Lung microvascular endothelial cell (primary cell): Measurements from ENCODE around the gene ZNF407. TPM values are rescaled to one million over a fixed set of nuclear protein-coding genes. Genes with fewer than 3 reads are reported as not detected.

ENCODE experiments used
- DNase-seq, 2 donors: peaks; one replicate each; pipeline versions ENCODE4 v3.0.0 to v3.0.0-alpha.2; 2010; ENCODE audit warnings: low read depth in 2 of 2
- total RNA-seq: library from RNA; depleted of rRNA; stranded (reverse); fragments of >200 nt; gene quantifications from 2 replicates; pipeline ENCODE4 v1.2.1, GENCODE V29; 2014

ZNF407 gene
- total RNA-seq, 1 donor from 2014 or later = 15.1 TPM

- no peak for DNase-seq
Measured at GRCh38 chr18:74579496-74580065, 18.1 kb upstream of the ZNF407 start.

DNA sequence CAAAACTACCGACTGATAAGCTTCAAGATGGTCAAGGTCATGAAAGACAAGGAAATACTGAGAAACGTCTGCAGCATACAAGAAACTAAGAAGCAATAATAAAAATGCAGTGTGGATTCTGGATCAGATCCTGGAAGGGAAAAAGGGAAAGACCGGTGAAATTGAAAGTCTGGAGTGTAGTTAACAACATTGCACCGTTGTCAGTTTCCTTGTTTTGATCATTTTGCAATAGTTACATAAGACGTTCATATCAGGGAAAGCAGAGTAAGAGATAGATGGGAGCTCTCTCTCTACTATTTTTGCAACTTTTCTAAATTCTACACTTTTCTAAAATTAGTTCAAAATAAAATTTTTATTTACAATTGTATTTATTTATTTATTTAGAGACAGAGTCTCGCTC, 15.0 kb upstream of the ZNF407 start:
- no peak for DNase-seq

- no peak for DNase-seq
Measured at GRCh38 chr18:74587441-74587840, 10.2 kb upstream of the ZNF407 start.

DNA sequence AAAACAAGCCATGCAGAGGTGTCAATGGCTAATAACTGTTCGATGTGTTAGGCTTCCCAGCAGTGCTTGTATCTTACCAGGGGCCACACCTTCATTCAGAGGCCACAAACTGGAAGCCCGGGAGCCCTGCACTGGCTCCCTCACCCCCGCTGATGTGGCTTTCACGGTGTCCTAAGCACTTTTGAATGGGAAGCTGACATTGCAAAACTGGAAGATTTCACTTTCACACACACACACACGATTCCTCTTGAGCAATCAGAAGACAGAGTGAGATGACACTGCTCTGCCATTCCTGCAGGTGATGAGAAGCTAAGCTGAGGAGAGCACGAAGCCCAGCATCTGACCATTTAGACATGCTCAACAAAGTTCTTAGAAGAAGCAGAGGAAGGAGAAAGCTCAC, 8.6 kb upstream of the ZNF407 start:
- no peak for DNase-seq

- no peak for DNase-seq
Measured at GRCh38 chr18:74589811-74590210, 7.9 kb upstream of the ZNF407 start.

- DNase-seq = no peak
Measured at GRCh38 chr18:74590671-74591070, 7.0 kb upstream of the ZNF407 start.

DNA sequence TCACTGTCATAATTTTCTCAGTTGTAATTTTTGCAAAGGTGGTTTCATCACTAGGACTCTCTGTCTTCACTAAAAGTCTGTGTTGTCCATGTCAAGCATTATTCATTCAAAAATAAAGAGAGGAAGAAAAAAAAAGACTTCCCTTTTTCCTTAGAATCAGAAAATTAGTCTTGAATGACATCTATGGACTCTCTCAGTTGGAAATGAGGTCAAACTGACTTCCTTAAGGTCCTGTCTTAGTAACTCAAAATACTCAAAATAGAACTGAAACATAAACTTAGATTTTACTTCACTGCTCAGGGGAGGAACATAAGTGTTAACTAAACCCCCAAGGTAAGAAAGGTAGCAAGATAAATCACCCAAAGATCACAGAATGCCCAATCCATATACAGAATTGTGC, 2.2 kb upstream of the ZNF407 start:
- no peak for DNase-seq

DNA sequence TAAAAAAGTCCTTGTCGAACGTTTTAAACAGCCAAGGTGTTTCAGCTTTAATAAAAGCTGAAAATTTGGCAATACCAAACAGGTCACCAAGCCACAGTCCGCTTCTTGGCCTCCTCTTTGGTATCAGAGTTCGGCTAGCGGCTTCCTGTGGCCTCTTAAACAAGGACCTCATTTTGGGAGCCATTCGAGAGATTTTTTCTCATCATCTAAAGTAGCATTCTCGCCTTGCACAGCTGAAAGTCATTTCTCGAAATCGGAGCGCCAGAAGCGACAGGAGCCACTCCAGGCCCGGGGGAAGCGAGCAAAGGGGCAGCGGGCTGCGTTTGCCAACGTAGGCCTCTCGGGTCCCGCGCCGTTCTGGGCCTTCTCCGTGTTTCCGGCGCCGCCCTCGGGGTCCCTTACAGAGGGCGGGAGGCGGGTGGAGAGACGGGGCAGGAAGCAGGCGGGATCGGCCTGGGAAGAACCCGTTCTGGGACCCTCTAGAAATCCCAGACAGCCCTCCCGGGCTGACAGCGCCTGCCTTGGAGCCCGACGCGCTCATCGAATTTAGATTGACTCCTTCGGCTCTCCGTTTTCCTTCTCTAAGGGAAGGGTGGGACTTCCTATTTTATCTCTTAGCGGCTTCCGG, 522 bp upstream of the ZNF407 start:
- DNase-seq = peak; percentile 76 to 83

DNA sequence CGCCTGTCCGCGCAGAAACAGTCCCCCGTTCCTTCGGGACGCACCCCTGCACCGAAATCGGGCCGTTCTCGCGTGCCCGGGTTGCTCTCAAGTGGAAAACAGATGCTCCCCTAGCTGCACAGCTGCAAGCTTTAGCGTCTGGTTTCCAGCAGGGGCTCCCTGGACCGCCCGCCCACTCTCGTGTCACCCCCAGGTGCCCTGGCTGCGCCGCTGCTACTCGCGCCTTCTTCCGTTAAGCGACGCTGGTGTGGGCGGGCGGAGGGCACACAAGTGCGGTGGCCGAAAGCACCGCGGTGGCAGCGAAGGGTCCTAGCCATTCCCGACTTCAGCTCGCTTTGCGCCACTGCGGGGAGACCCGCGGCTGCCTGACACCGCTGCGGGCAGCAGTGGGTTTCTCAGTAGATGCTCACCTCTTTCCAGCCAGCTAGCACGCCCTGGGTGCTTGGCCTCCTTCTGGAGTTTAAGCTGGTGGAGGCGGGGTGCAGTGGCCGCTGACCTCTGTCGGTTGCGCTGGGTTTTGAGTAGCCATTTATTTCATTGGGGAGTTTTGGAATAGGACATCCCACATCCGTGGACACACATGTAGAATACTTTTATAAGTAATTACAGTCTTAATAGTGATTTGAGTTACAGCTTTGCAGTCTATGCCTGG, 806 bp downstream of the ZNF407 start:
- DNase-seq = peak; percentile 62 to 68

DNA sequence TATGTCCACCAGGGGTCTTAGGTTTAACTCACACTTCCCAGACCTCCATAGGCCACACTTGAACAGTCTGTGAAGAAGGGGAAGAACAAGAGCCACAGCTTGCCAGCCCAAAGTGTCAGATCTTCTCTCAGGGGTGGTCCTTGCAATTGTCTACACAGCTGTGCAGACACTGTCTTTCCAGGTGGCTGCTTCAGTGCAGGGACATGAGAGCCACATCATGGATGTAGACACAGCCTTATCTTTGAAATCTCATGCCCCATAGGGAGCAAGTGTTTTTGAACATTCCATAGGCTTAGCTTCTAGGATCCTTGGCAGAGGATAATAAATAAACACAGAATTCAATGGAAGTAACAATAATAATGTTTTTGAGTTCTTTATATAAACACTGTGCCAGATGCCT, 6.7 kb downstream of the ZNF407 start:
- DNase-seq = no peak

DNA sequence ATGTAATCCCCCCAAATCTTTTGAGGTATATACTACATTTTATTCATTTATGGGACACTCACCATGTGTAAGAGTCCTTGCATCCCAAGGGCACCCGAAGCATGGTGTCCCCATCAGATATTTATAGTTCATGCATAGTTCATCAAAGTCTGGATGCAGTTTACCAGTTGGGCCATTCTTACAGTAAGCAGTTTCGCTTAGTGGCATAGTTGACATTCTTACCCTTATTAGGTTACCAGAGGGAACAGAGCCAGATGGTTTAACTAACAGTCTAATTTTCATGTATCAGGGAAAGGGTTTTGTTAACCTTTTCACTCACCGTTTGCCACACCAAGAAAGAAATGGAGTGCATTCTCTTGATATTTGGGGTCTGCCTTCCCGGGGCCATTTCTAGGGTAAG, 7.1 kb downstream of the ZNF407 start:
- DNase-seq = no peak

DNA sequence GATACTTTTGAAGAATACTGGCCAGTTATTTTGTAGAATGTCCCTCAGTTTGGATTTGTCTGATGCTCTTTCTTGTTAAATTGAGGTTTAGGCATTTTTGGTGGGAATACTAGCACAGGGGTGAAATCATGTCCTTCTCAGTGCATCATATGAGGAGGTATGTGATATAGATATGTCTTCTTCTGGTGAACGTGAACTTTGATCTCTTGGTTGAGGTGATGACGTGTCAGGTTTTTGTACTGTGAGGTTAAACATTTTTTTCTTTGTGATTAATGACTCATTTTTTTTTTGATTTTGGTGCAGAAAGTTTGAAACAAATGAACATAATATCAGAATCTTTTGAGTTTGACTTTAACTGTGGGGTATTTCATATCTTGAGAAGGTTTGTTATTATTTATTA, 11.0 kb downstream of the ZNF407 start:
- no peak for DNase-seq

DNA sequence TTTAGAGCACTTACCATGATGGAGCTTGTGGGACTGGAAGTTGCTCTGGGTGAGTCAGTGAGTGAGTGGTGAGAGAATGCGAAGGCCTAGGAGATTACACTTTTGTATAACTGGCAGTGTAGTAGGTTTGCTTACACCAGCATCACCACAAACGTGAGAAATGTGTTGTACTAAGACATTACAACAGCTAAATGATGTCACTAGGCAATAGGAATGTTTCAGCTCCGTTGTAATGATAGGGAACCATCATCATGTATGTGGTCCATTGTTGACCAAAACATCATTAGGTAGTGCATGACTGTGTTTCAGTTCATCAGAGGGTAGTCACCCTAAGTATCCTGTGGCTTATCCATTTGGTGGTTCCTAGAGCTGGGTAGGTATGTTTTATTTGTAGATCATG, 11.9 kb downstream of the ZNF407 start:
- peak in 1 of 2 donors; percentile 15 for DNase-seq

- no peak for DNase-seq
Measured at GRCh38 chr18:74610051-74610615, 12.5 kb downstream of the ZNF407 start.

DNA sequence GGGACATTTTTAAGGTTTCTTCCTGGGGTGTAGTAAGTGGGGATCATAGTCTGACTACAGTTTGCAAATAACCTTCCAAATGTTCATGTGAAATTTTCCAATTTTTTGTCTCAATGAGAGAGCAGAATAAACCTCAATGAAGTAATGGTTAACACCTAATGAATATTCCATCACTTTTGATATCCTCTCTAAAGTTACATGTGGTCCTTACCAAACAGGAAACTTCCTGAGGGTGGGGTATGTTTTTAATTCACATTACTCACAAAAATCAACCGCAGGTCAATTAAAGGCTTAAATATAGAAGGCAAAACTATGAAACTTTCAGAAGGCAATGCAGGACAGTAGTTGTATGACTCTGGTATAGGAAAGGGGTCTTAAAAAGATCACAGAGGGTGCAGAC, 13.2 kb downstream of the ZNF407 start:
- no peak for DNase-seq

- DNase-seq = no peak
Measured at GRCh38 chr18:74611765-74612164, 14.1 kb downstream of the ZNF407 start.

DNA sequence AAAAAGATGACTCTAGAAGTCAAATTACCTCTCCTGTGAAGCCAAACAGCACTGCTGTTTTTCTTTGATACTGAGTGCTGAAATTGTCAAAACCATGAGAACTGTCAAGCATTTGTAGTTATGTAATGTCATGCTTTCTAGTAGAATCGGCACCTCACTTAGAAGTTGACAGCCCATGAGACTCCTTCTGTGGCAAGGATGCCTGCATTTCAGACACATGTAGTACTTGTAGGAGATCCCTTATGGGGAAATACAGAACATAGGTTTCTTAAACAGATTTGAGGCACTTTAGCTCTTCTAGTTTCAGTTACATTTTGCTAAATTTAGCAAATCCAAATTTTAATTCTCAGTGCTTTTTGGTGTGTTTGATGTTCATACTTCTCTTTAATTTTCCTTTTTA, 15.7 kb downstream of the ZNF407 start:
- DNase-seq = no peak

- DNase-seq = no peak
Measured at GRCh38 chr18:74616494-74616893, 18.8 kb downstream of the ZNF407 start.

- DNase-seq = peak in 1 of 2 donors; percentile 25
Measured at GRCh38 chr18:74617486-74617885, 19.8 kb downstream of the ZNF407 start.

DNA sequence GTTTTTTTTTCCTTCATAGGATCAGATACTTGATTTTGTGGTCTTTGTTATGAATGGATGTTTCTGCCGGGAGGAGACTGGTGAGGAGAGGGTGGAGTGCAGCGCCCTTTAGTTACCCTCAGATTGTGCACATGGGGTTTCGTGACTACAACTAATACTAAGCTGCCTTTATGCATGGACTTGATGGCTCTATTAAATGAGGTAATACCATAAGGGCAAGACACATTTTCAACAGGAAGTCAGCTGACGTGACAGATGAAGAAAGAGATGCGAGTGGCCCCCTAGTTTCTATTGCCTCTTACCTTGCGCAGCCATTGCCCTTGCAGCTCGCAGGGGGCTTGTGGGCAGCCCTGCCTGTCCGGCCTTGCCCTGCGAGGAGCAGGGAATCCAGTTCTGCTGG, 24.4 kb downstream of the ZNF407 start:
- no peak for DNase-seq

DNA sequence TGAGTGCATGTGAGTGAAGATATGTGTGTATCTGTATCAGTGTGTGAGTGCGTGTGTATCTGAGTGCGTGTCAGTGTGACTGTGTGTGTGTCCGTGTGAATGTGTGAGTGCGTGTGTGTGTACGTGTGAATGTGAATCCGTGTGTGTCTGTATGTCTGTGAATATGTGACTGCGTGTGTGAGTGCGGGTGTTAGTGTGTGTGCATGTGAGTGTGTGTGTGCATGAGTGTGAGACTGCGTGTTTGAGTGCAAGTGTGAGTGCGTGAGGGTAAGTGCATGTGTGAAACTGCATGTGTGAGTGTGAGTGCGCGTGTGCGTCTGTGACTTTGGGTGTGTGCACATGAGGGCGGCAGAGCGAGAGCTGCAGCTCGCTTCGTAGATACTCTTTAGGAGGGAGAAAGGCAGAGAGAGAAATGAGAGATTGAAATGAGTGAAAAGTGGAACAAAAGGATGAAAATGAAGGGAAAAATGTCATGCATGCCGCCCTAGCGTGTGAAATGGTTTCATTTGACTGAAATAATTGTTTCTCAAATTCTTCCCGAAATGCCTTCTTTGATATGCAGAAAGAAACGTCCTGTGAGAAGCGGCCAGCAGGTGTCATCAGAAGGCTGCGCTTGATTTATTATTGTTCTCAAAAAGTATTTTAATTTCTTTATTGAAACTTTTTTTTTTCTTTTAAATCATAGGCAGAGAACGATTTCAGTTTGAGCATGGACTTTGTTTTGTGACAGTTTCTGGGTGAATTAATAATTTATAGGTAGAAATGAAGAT, 25.6 kb downstream of the ZNF407 start:
- DNase-seq = peak; percentile 33 to 44

- DNase-seq = no peak
Measured at GRCh38 chr18:74624466-74624865, 26.8 kb downstream of the ZNF407 start.
